Spleen (tissue), 11 donors: Measurements from ENCODE around the gene MED23. TPM values are rescaled to one million over a fixed set of nuclear protein-coding genes. Genes with fewer than 3 reads are reported as not detected.

ENCODE experiments used
- DNase-seq: peaks from one replicate; pipeline ENCODE4 v3.0.0-alpha.2; 2020
- H3K27ac ChIP-seq, 8 donors: fragments of 200-600 bp; sonication (generic) in 7 of 8; 1 replicate in 4 of 8; 2 replicates in 4 of 8; pipeline versions ENCODE4 v1.5.0 to v1.8.0; 2016 to 2021; ENCODE audit warnings: inconsistent platforms in 4 of 8, mild to moderate bottlenecking in 4 of 8, moderate library complexity in 1 of 8
- H3K27me3 ChIP-seq, 7 donors: fragments of 200-600 bp; sonication (generic) in 6 of 7; replicated peaks in 1 of 7; 1 replicate in 4 of 7; 2 replicates in 3 of 7; pipeline versions ENCODE4 v1.5.0 to v1.8.0; 2016 to 2021; ENCODE audit warnings: inconsistent platforms in 3 of 7, mild to moderate bottlenecking in 1 of 7
- H3K36me3 ChIP-seq, 6 donors: fragments of 200-600 bp; sonication (generic) in 5 of 6; 1 replicate in 4 of 6; 2 replicates in 2 of 6; pipeline versions ENCODE4 v1.5.0 to v1.8.0; 2016 to 2021; ENCODE audit warnings: inconsistent platforms in 2 of 6
- H3K4me1 ChIP-seq, 6 donors: fragments of 200-600 bp; sonication (generic) in 5 of 6; 1 replicate in 3 of 6; 2 replicates in 3 of 6; pipeline versions ENCODE4 v1.5.0 to v1.8.0; 2016 to 2021; ENCODE audit warnings: inconsistent platforms in 3 of 6
- H3K4me3 ChIP-seq, 8 donors: fragments of 200-600 bp; sonication (generic) in 7 of 8; 1 replicate in 4 of 8; 2 replicates in 4 of 8; pipeline versions ENCODE4 v1.5.0 to v1.8.0; 2016 to 2021; ENCODE audit warnings: inconsistent platforms in 4 of 8, mild to moderate bottlenecking in 4 of 8, moderate library complexity in 2 of 8
- H3K9me3 ChIP-seq, 8 donors: fragments of 200-600 bp; sonication (generic) in 7 of 8; 1 replicate in 4 of 8; 2 replicates in 4 of 8; pipeline versions ENCODE4 v1.5.0 to v1.8.0; 2016 to 2021; ENCODE audit warnings: inconsistent platforms in 4 of 8
- POLR2A ChIP-seq, 3 donors: fragments of 450-650 bp; IDR thresholded peaks; one replicate each; pipeline ENCODE4 v1.5.1; 2017; ENCODE audit warnings: antibody characterized with exemption in 3 of 3, mild to moderate bottlenecking in 1 of 3
- POLR2AphosphoS5 ChIP-seq, 3 donors: sonication (generic); formaldehyde crosslinking; IDR thresholded peaks; one replicate each; pipeline ENCODE4 v1.5.1; 2017; ENCODE audit warnings: antibody characterized with exemption in 3 of 3
- WGBS, 5 donors: extraction: QIAGEN DNeasy Blood & Tissue Kit in 3 of 5; methylation state at CpG; one replicate each; pipeline versions ENCODE4 v1.1.5 to v1.1.7; 2013 to 2018; 5-methylcytosine and 5-hydroxymethylcytosine counted together
- intact Hi-C: fragments of 100-400 bp; cut with DNase I; formaldehyde crosslinking; loops from one replicate; pipeline ENCODE4 v1.15.0; 2023; ENCODE audit warnings: low total_unique reads
- polyA plus RNA-seq, 3 donors: library from polyadenylated mRNA; stranded (reverse); fragments of 200-250 nt; gene quantifications; one replicate each; pipeline ENCODE4 v1.2.1, GENCODE V29; 2013
- total RNA-seq, 7 donors: library from RNA; depleted of rRNA in 3 of 7; stranded (reverse); fragments of >200 nt in 3 of 7; fragmentation: NEBNext Ultra II Directional in 4 of 7; extraction: Animal tissue kit (Norgen Biotek cat#: 25700) in 4 of 7; gene quantifications; one replicate each; pipeline versions ENCODE4 v1.1.0 to v1.2.1, GENCODE V29; 2016 to 2021
- TF ChIP-seq, protein P1 (sequence below), 11 experiments: fragments of 200-600 bp in 7 of 11; fragments of 450-650 bp in 4 of 11; sonication (generic) in 4 of 11; IDR thresholded peaks in 8 of 11; conservative IDR thresholded peaks in 3 of 11; 1 replicate in 7 of 11; 2 replicates in 4 of 11; pipeline versions ENCODE4 v1.4.0 to v1.8.0; 2016 to 2021; ENCODE audit warnings: antibody characterized with exemption in 11 of 11, inconsistent platforms in 4 of 11, mild to moderate bottlenecking in 1 of 11
- donor health status: healthy with polysubstance abuse.
- donor health status: DM: no; HTN: no; CAD: no; lungs with moderate emphysema.
- donor health status: DM: no; HTN: no; CAD: no.
- donor health status: Bipolar disorder and iron deficiency.
- donor health status: healthy.
- donor health status: DM: no; HTN: no; CAD: no.
- donor health status: DM: yes; HTN: yes; CAD: no.

The MED23 gene
- total and polyA plus RNA-seq, 10 donors, result 15.3 to 52.6 (median 37.7) TPM

- Histone ChIP-seq H3K27ac (no peak overlapping the region), H3K36me3 (peaks cover 0 to 100% (median 89%) of the 10 kb centered on the region in 6 donors), H3K27me3 (no peaks in the 10 kb centered on the region), H3K9me3 (no peaks in the 10 kb centered on the region), H3K4me1 (no peaks in the 10 kb centered on the region), H3K4me3 (no peak overlapping the region)
- intact Hi-C loops, result no loop called here
- no peak for DNase-seq
- 93 to 98% (median 97%) methylated on average over 4 of the region's 4 CpGs for WGBS, 5 donors
- no peak for TF ChIP-seq POLR2AphosphoS5 (IDR thresholded peaks at IDR 0.05)
- no peak for TF ChIP-seq POLR2A (IDR thresholded peaks at IDR 0.05)
- TF ChIP-seq, protein P1, sequence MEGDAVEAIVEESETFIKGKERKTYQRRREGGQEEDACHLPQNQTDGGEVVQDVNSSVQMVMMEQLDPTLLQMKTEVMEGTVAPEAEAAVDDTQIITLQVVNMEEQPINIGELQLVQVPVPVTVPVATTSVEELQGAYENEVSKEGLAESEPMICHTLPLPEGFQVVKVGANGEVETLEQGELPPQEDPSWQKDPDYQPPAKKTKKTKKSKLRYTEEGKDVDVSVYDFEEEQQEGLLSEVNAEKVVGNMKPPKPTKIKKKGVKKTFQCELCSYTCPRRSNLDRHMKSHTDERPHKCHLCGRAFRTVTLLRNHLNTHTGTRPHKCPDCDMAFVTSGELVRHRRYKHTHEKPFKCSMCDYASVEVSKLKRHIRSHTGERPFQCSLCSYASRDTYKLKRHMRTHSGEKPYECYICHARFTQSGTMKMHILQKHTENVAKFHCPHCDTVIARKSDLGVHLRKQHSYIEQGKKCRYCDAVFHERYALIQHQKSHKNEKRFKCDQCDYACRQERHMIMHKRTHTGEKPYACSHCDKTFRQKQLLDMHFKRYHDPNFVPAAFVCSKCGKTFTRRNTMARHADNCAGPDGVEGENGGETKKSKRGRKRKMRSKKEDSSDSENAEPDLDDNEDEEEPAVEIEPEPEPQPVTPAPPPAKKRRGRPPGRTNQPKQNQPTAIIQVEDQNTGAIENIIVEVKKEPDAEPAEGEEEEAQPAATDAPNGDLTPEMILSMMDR (IDR thresholded peaks at IDR 0.05 in 8 of 11, conservative IDR thresholded peaks at IDR 0.05 in 3 of 11), result no peak
Measured at GRCh38 chr6:131586543-131586942, 41.5 kb downstream of the MED23 start.

DNA sequence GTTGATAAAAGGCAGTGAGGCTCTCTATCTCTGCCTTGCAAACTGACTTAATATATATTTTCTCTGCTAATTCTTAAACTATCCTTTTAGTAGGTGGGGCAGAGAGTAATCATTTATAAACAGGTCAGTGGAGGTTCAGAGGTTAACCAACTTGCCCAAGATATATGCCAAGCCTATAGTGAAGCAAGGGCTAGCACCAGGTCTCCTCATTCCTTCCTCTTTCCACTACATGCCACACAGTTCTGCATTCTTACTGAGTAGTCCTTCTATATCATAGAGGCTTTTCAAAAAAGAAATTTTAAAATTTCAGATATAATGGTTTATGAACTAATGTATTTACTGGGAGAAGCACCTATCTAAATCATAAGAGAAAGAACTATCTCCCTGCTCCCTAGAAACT, 46.5 kb downstream of the MED23 start:
- H3K36me3 ChIP-seq, result peaks cover 0 to 100% (median 67%) of the 10 kb centered on the region in 6 donors
- TF ChIP-seq POLR2AphosphoS5 (IDR thresholded peaks at IDR 0.05) (no peak), POLR2A (IDR thresholded peaks at IDR 0.05) (no peak)
- TF ChIP-seq, protein P1 (IDR thresholded peaks at IDR 0.05 in 8 of 11, conservative IDR thresholded peaks at IDR 0.05 in 3 of 11), result no peak
- intact Hi-C loops, result no loop called here

GRCh38 chr6:131575834-131576478, 52.1 kb downstream of the MED23 start:
- H3K27ac ChIP-seq, result peak overlapping the region in 7 of 8 donors; percentile 37 to 88 (median 74)

More for the DNA sequence above, 46.5 kb downstream of the MED23 start:
- no peak overlapping the region for H3K27ac ChIP-seq
- no peak overlapping the region for H3K4me3 ChIP-seq
- no peaks in the 10 kb centered on the region for H3K9me3 ChIP-seq
- DNase-seq, result no peak
- H3K4me1 ChIP-seq, result no peaks in the 10 kb centered on the region
- H3K27me3 ChIP-seq, result no peaks in the 10 kb centered on the region

GRCh38 chr6:131574686-131575085, 53.4 kb downstream of the MED23 start:
- H3K36me3 ChIP-seq, result peaks cover 0 to 53% (median 11%) of the 10 kb centered on the region in 6 donors
- H3K27ac ChIP-seq, result peak overlapping the region in 7 of 8 donors; percentile 31 to 88 (median 74)
- no peak for DNase-seq
- WGBS, 5 donors, result 89 to 97% (median 90%) methylated on average over 4 of the region's 4 CpGs
- peak overlapping the region in 3 of 8 donors; percentile 5 to 30 (median 11) for H3K4me3 ChIP-seq
- H3K27me3 ChIP-seq, result no peaks in the 10 kb centered on the region
- peaks cover 0 to 11% (median 0%) of the 10 kb centered on the region in 6 donors for H3K4me1 ChIP-seq
- intact Hi-C loops, result no loop called here
- TF ChIP-seq POLR2A (IDR thresholded peaks at IDR 0.05), result no peak
- TF ChIP-seq POLR2AphosphoS5 (IDR thresholded peaks at IDR 0.05), result no peak
- TF ChIP-seq, protein P1 (IDR thresholded peaks at IDR 0.05 in 8 of 11, conservative IDR thresholded peaks at IDR 0.05 in 3 of 11), result no peak
- no peaks in the 10 kb centered on the region for H3K9me3 ChIP-seq

More at GRCh38 chr6:131575834-131576478, 52.1 kb downstream of the MED23 start:
- TF ChIP-seq, protein P1 (IDR thresholded peaks at IDR 0.05 in 8 of 11, conservative IDR thresholded peaks at IDR 0.05 in 3 of 11), result no peak
- TF ChIP-seq POLR2A (IDR thresholded peaks at IDR 0.05) (no peak), POLR2AphosphoS5 (IDR thresholded peaks at IDR 0.05) (peak in 1 of 3 donors; percentile 55)
- Histone ChIP-seq H3K4me3 (peak overlapping the region in 2 of 8 donors; percentile 5 to 30), H3K27me3 (no peaks in the 10 kb centered on the region), H3K9me3 (no peaks in the 10 kb centered on the region), H3K4me1 (peaks cover 0 to 11% (median 0%) of the 10 kb centered on the region in 6 donors), H3K36me3 (peaks cover 0 to 66% (median 23%) of the 10 kb centered on the region in 6 donors)
- intact Hi-C loops, result no loop called here
- no peak for DNase-seq
- WGBS, 5 donors, result 60 to 96% (median 81%) methylated on average over 5 of the region's 5 CpGs
